GM12874 (cell line): ENCODE measurements around the gene ARID5B.

Experiments
- TF ChIP-seq, protein P1 (sequence below): IDR thresholded peaks from 2 replicates; pipeline ENCODE4 v1.5.1; 2011; ENCODE audit warnings: low read depth, mild to moderate bottlenecking, control low read depth, low read length, moderate library complexity; ENCODE audit not compliant: insufficient read depth

ARID5B gene

GRCh38 chr10:61964949-61965702 is 63.6 kb downstream of the ARID5B start:
- TF ChIP-seq, protein P1, sequence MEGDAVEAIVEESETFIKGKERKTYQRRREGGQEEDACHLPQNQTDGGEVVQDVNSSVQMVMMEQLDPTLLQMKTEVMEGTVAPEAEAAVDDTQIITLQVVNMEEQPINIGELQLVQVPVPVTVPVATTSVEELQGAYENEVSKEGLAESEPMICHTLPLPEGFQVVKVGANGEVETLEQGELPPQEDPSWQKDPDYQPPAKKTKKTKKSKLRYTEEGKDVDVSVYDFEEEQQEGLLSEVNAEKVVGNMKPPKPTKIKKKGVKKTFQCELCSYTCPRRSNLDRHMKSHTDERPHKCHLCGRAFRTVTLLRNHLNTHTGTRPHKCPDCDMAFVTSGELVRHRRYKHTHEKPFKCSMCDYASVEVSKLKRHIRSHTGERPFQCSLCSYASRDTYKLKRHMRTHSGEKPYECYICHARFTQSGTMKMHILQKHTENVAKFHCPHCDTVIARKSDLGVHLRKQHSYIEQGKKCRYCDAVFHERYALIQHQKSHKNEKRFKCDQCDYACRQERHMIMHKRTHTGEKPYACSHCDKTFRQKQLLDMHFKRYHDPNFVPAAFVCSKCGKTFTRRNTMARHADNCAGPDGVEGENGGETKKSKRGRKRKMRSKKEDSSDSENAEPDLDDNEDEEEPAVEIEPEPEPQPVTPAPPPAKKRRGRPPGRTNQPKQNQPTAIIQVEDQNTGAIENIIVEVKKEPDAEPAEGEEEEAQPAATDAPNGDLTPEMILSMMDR = no peak

GRCh38 chr10:61965703-61966395 is 64.3 kb downstream of the ARID5B start:
- TF ChIP-seq, protein P1 = no peak

DNA sequence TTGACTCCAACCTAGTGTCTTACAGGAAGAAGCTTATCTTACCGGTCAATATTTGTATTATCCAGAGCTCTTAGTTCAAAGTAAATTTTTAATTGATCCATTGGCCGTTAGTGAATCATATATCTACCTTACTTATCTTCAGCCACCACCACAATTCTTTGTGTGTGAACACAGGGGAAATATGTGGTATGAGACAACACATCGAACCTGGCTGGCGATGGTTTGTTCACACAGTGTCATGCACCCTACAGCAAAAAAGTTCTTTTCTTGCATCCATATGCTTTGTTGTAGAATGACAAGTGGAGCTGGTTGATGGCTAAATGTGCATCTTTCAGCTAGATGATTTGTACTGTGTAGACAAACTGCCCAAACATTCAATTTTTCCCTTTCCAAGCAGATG is 65.8 kb downstream of the ARID5B start:
- TF ChIP-seq, protein P1 = no peak

DNA sequence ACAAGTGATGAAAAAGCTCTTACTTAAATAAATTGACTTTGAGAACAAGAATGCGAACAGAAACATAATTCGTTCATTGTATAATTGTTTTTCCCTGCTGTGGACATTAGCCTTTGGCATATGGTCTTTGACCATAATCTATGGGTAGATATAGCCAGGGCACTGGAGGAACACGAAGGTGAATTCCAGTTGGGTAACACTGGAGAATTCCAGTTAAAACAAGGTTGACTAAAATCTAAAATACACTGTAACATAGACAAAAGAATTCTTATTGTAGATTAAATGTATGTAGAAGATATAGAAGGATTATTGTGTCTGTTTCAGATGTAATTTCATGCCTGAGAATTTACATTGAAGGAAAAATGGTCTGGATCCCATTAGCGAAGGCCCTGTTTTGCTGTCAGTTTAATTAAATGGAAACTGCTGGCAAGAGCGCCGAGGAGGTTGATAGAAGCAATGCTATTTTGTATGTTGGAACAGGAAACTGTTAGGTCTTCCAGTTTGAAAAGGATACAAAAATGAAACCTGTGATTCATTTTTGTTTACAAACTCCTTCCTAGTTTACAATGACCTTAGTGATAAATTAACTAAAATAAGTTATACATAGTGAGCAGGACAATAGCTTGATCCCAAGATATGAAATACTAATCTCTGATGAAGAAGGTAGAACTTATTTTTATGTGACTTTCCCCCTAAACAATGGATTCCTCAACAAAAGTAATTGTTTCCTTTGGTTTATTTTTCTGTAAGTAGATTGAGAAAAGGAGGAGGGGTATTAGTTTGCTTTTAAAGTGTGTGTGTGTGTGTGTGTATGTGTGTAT is 68.9 kb downstream of the ARID5B start:
- TF ChIP-seq, protein P1 = no peak

DNA sequence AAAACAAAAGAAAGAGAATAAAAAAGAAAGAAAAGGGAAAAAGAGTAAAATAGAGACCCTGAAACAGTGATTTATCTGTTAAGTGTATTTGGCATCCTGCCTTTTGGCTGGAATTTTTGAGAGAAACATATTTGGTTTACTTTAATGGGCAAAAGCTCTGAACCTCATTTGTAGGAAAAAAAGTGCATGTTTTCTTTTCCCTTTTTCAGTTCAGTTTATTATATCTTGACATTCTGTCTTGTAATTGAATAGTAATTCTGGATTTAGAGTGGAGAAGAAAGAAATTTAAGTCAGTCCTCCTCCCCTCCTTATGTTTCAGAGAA is 69.5 kb downstream of the ARID5B start:
- TF ChIP-seq, protein P1 = no peak

DNA sequence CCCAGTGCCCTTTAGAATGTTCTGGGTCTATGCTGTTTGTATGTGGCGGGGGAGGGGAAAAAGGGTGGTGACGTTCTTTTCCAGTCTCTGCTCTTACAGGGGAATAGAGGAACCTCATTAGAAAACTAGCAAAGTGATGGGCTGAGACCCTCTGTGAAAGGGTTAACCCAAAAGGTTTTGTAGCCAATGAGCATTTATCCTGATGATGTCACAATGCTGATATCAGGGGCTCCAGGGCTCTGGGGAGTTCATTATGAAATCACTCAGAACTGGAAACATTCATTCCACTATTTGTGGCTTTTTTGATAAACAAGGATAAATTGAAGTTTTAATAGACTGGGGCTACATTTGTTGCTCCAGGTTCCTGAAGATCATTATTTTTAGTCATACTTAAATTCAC is 71.7 kb downstream of the ARID5B start:
- TF ChIP-seq, protein P1 = no peak

GRCh38 chr10:61973906-61974305 is 72.4 kb downstream of the ARID5B start:
- TF ChIP-seq, protein P1 = no peak
